ENCODE results near the gene COL4A3. TPM values are rescaled to one million over a fixed set of nuclear protein-coding genes. Genes with fewer than 3 reads are reported as not detected.

The COL4A3 gene
- total RNA-seq, 1 experiment from 2014 or later: 0.15 TPM

- Histone ChIP-seq H2BK5ac (ENCODE audit: insufficient read length, low read length) (no peak overlapping the region), H3K4ac (ENCODE audit: low read depth, low read length) (no peak overlapping the region), H3K18ac (ENCODE audit: insufficient read length, low read depth, low read length) (no peak overlapping the region), H3K9ac (ENCODE audit: extremely low read depth, insufficient read length, low read length) (no peak overlapping the region), H3T11ph (ENCODE audit: low read length) (no peak overlapping the region), H2BK120ac (ENCODE audit: low read depth, low read length, poor library complexity, severe bottlenecking) (no peak overlapping the region), H2AK5ac (ENCODE audit: insufficient read length, low read length) (no peak overlapping the region), H3K79me1 (ENCODE audit: insufficient read depth, low read depth, low read length, poor library complexity, severe bottlenecking) (no peaks in the 10 kb centered on the region), H4K20me1 (ENCODE audit: control insufficient read depth, insufficient read depth, insufficient read length) (peaks cover 2% of the 10 kb centered on the region), H3K56ac (ENCODE audit: insufficient read length, low read depth, low read length) (no peak overlapping the region), H2BK15ac (ENCODE audit: low read depth, low read length) (no peak overlapping the region), H3K4me2 (ENCODE audit: insufficient read depth, insufficient read length, low read length) (no peak overlapping the region), H4K8ac (replicated peaks; ENCODE audit: insufficient read length, low read depth, low read length) (no peak overlapping the region), H3K27ac (ENCODE audit: insufficient read length, low read depth, low read length) (no peak overlapping the region), H2BK20ac (ENCODE audit: low read depth, low read length, poor library complexity, severe bottlenecking) (no peak overlapping the region), H4K91ac (ENCODE audit: insufficient read length, low read depth, low read length) (no peak overlapping the region), H3K9me3 (ENCODE audit: control insufficient read depth, low read depth, low read length) (no peaks in the 10 kb centered on the region), H3K79me2 (ENCODE audit: insufficient read depth, low read length) (no peaks in the 10 kb centered on the region), H3K14ac (ENCODE audit: insufficient read depth, low read length) (no peak overlapping the region), H3K27me3 (ENCODE audit: insufficient read depth, low read length) (no peaks in the 10 kb centered on the region), H3K23ac (ENCODE audit: insufficient read length, low read depth, low read length) (no peak overlapping the region), H2BK12ac (ENCODE audit: insufficient read length, low read depth, low read length) (no peak overlapping the region), H3K4me1 (ENCODE audit: insufficient read depth, low read length) (peaks cover 8% of the 10 kb centered on the region; the same call in 1 of the 2 replicates), H2AFZ (ENCODE audit: low read length) (no peak overlapping the region), H3K23me2 (ENCODE audit: insufficient read length, low read depth, low read length, poor library complexity, severe bottlenecking) (no peaks in the 10 kb centered on the region), H4K5ac (ENCODE audit: insufficient read length, low read depth, low read length) (no peak overlapping the region)
- Mint-ChIP-seq H3K27ac (no peak overlapping the region; a peak in 2 of 7 replicates), H3K4me1 (peaks cover 33 to 37% of the 10 kb centered on the region in 2 experiments), H3K4me3 (no peak overlapping the region), H3K27me3 (ENCODE audit: low read depth) (no peaks in the 10 kb centered on the region), H3K9me3 (no peaks in the 10 kb centered on the region), H3K36me3 (ENCODE audit: insufficient read depth in 1 of 3, low read depth in 3 of 3) (no peaks in the 10 kb centered on the region)
- TF ChIP-seq CTCF (conservative IDR thresholded peaks at IDR 0.05): peak; percentile 98
- peak; percentile 61 for DNase-seq
- no CpG with 5 or more reads among the region's 10 CpGs for WGBS (ENCODE audit: extremely low coverage, insufficient read length, low lambda C conversion rate)
These were observed 74.1 kb downstream of the COL4A3 start for GRCh38 chr2:227238238-227239237.
